HG02623 (cell line): ENCODE measurements around the gene SLC35B2.
A peak's percentile ranks its signal among the peaks of the same experiment; 100 is the strongest.

Experiments
- ATAC-seq: cut with Tn5 transposase; IDR thresholded peaks from one replicate; pipeline ENCODE4 v1.9.1; 2021; ENCODE audit warnings: moderate library complexity; ENCODE audit not compliant: unreplicated experiment

SLC35B2 gene

GRCh38 chr6:44268095-44268628 is 10.8 kb upstream of the SLC35B2 start:
- ATAC-seq = no peak

DNA sequence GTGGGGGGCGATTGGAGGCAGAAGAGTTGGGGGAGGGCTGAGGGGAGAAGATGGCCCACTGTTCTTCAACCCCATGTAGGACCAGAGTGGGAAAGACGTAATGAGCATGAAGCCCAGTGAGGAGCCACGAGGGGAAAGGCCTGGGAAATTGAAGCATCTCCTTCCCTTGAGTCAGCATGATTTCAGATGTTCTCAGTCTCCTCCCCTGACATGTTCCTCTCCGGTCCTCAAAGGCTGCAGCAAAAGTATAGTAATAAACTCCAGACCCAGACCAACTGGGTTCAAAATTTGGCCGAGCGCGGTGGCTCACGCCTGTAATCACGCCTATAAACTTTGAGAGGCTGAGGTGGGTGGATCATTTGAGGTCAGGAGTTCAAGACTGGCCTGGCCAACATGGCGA is 9.9 kb upstream of the SLC35B2 start:
- ATAC-seq = no peak

DNA sequence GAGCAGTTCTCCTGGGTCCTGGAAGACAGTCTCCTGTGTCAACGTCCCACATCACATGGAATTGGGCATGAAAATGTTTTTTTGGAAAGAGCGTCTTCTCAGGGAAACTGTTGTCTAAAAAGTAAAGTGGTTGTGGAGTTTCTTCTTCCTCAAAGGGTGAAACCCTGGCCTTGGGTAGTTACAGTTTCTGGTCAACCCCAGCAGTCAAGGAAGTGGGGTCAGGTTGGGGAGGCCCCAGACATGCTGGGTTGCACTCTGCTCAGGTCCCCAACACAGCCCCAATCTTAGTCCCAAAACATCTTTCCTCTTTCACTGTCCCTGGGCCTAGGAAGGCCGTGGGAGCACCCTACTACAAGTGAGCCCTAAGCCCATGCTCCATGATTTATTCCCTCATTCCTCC is 9.0 kb upstream of the SLC35B2 start:
- no peak for ATAC-seq

DNA sequence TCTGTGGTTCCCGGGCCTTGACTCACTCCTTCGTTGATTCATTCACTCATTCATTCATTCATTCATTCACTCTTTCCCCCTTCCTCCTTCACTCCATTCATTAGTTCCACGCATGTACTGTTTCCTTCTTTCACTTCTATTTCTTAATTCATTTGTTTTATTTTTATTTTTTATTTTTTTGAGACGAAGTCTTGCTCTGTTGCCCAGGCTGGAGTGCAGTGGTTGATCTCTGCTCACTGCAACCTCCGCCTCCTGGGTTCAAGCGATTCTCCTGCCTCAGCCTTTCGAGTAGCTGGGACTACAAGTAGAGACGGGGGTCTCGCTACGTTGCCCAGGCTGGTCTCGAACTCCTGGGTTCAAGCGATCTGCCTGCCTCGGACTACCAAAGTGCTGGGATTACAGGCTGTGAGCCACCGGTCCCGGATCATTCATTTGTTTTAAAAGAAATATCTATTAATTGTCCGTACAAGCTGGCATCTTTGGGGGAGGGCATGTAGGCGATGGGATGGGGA is 8.4 kb upstream of the SLC35B2 start:
- ATAC-seq = no peak

- peak; percentile 45 for ATAC-seq
Observed at GRCh38 chr6:44265007-44265721, 7.8 kb upstream of the SLC35B2 start, which contains the start of gene NFKBIE. Gene NFKBIE (minus strand): TSS chr6:44265551. CDS start chr6:44265346, 205 bp downstream.

GRCh38 chr6:44264154-44265006 is 7.1 kb upstream of the SLC35B2 start:
- ATAC-seq = peak; percentile 20

GRCh38 chr6:44263354-44264100 is 6.2 kb upstream of the SLC35B2 start:
- no peak for ATAC-seq

GRCh38 chr6:44262467-44263353 is 5.4 kb upstream of the SLC35B2 start:
- no peak for ATAC-seq

GRCh38 chr6:44261581-44261980 is 4.3 kb upstream of the SLC35B2 start:
- no peak for ATAC-seq

GRCh38 chr6:44260451-44261297 is 3.3 kb upstream of the SLC35B2 start:
- no peak for ATAC-seq

DNA sequence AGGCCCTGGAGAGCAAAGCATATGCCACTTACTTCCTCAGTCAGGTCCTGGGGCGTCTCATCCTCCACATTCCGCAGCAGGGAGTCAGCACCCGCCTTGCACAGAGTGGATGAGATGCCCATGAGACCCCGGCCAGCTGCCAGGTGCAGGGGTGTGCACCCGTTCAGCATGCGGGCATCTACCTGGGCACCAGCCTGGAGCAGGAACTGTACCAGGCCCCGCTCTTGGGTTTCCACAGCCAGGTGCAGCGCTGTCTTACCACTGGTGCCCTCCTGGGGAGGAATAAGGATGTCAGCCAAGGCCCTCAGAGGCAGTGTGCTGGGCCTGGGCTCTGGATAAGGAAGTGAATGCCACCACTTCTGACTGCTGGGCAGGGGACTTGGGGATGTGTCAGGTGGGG is 2.7 kb upstream of the SLC35B2 start:
- ATAC-seq = no peak

DNA sequence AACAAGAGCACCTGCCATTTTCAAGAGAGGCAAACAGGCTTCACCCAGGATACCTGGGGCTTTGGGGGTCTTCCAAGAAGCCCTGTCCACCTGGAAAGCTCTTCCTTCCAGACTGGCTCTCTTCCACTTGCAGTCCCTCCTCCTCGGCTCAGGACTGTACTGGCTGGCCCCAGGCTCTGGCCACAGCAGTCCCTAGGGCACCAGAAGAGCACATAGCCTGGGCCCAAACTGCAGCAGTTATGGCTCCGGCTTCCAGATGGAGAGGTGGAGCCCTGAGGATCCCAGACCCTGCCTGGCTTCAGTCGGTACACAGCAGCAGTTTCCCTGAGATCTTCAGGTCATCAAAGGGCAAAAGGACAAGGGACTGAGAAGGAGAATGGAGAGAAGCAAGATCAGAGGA is 1.6 kb upstream of the SLC35B2 start:
- no peak for ATAC-seq

- no peak for ATAC-seq
Observed at GRCh38 chr6:44258325-44258863, 1.1 kb upstream of the SLC35B2 start.

DNA sequence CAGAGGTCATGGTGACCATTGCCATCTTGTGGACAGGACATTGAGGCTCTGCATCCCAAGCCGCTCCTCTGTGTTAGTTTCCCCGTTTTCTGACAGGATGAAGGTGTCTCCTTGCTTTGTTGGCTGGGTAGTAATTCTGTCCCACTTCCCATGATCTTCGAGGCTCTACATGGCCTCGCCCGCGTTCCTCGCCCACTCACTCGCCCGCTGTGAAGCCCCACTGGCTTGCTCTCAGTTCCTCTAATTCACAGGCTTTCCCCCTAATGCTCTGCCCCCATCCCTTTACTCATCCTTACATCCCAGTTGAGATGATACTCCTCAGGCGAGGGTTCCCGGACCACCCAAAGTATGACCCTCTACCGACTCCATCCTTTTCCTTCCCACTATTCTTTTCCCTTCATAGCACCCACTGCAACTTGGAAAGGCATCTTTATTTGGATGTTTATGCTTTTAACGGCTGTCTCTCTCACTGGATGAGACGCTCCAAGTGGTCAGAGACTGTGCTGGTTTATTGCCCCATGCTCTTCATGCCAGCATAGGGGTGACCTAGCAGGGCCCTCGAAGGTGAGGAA is 511 bp upstream of the SLC35B2 start:
- peak; percentile 7 for ATAC-seq

- ATAC-seq = no peak
Observed at GRCh38 chr6:44256775-44257024, 628 bp downstream of the SLC35B2 start.

DNA sequence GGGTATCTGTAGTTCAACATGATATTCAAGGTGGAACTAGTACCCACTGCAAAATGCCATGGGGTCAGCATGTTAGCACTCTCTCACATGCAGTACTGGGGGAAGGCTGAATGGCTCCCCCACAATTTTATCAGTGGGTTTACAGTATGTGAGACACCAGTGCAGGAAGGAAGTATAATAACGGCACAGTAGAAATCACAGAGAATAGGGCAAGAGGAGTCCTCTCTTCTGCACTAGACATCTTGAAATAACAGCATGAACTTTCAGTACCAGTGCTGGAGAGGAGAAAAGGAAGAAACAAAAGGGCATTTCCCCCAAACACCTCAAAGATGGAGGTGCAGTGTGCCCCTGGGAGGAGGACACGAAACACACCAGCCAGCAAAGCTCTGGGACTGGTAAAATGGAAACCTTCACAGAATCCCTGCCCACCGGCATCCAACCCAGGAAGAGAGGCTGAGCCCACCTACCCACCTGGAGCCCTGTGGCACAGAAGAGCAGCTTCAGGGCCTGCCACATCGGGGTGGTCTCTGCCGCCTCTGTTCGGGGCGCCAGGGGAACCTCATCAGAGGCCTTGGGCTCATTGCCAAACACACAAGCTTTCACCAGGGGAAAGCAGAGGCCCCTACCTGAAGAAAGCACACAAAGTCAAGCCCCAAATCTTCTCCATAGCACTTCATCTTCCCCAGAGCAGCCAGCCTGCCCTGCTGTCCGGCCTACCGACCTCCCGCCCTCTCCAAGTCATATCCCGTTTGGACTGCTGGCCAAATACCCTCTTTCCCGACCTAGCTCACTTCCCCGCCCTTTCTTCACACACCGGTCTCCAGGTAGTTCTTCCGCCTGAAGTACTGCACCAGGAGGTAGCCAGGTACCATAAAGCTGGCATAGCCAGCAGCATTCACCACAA is 1.2 kb downstream of the SLC35B2 start:
- no peak for ATAC-seq

DNA sequence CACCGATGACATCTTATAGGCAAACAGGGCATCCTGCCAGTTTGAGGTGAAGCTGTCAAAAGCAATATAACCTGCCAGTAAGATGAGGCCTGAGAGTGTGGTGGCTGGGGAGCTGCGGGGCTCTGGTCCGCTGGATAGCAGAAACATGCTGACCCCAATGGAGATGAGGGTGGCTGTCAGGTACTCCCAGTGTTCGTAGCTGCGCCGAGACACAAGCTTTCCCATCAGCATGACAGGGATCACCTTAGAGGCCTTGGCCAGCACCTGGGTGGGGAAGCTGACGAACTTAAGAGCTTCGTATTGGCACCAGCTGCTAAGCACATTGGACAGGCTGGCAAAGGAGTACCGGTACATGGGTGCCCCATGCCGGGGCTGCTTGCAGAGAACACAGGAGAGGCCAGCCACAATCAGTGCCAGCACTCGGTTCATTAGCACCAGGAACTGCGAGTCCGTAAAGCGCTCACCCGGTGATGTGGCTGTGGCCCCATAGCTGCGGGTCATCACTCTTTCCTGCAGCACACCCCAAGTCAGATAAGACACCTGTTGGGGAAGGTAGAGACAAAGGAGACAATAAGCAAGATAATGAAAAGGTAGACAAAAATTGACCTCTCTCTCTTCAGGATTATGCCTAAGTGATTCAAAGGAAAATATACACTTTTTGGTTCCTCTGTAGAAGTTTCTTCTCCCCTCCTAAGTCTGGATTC is 2.1 kb downstream of the SLC35B2 start:
- no peak for ATAC-seq
